ENCODE results near the gene SORCS1.

Gene SORCS1

GRCh38 chr10:107011105-107011504, 153.4 kb downstream of the SORCS1 start:
- TF ChIP-seq MYC (IDR thresholded peaks at IDR 0.05; ENCODE audit: low read depth, low read length) (no peak), POLR2A (IDR thresholded peaks at IDR 0.05; ENCODE audit: extremely low read depth, insufficient read length) (no peak), CTCF (IDR thresholded peaks at IDR 0.05; ENCODE audit: low read depth, low read length) (no peak)
- TF ChIP-seq, protein P1, sequence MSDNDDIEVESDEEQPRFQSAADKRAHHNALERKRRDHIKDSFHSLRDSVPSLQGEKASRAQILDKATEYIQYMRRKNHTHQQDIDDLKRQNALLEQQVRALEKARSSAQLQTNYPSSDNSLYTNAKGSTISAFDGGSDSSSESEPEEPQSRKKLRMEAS (IDR thresholded peaks at IDR 0.05; ENCODE audit: low read depth, low read length), result no peak
- no peak overlapping the region for H3K4me3 ChIP-seq (ENCODE audit: low read depth, low read length)
- no peak for DNase-seq (ENCODE audit: low read depth)

- TF ChIP-seq POLR2A (IDR thresholded peaks at IDR 0.05; ENCODE audit: extremely low read depth, insufficient read length) (no peak), MYC (IDR thresholded peaks at IDR 0.05; ENCODE audit: low read depth, low read length) (no peak), CTCF (IDR thresholded peaks at IDR 0.05; ENCODE audit: low read depth, low read length) (no peak)
- TF ChIP-seq, protein P1 (IDR thresholded peaks at IDR 0.05; ENCODE audit: low read depth, low read length), result no peak
- no peak for DNase-seq (ENCODE audit: low read depth)
- H3K4me3 ChIP-seq (ENCODE audit: low read depth, low read length), result no peak overlapping the region
Observed at GRCh38 chr10:107010531-107010930, 154.0 kb downstream of the SORCS1 start.

DNA sequence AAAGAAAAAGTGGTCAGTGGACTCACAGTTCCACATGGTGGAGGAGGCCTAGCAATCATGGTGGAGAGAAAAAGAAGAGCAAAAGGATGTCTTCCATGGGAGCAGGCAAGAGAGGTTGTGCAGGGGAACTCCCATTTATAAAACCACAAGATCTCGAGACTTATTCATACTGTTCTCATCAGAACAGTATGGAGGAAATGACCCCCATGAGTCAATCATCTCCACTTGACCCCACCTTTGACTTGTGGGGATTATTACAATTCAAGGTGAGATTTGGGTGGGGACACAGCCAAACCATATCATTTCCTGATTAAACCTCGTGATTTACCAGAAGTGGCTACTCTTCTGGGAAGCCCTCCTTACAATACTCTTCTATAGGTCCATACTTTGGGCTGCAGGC, 160.1 kb downstream of the SORCS1 start:
- DNase-seq (ENCODE audit: low read depth), result no peak
- TF ChIP-seq, protein P1 (IDR thresholded peaks at IDR 0.05; ENCODE audit: low read depth, low read length), result no peak
- TF ChIP-seq POLR2A (IDR thresholded peaks at IDR 0.05; ENCODE audit: extremely low read depth, insufficient read length) (no peak), MYC (IDR thresholded peaks at IDR 0.05; ENCODE audit: low read depth, low read length) (no peak), CTCF (IDR thresholded peaks at IDR 0.05; ENCODE audit: low read depth, low read length) (no peak)
- no peak overlapping the region for H3K4me3 ChIP-seq (ENCODE audit: low read depth, low read length)

DNA sequence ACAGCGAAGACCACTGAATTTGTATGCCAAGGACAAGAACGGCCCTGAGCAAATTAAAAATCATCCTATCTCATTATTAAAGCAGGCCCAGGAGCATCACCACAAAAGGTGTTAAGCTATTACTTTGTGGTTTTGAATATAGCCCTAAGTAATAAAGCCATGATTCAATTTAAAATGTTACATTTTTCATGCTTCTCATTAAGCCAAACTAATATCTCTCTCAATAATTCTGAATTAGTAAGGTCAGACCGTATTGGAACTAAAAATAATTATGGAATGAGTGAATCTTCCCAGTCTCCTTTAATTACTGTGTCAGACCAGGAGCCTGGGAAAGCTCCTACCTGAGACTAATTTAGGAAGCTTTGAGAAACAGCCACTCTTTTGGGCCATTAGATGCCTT, 162.4 kb downstream of the SORCS1 start:
- no peak for DNase-seq (ENCODE audit: low read depth)
- no peak overlapping the region for H3K4me3 ChIP-seq (ENCODE audit: low read depth, low read length)
- TF ChIP-seq, protein P1 (IDR thresholded peaks at IDR 0.05; ENCODE audit: low read depth, low read length), result no peak
- no peak for TF ChIP-seq CTCF (IDR thresholded peaks at IDR 0.05; ENCODE audit: low read depth, low read length)
- TF ChIP-seq MYC (IDR thresholded peaks at IDR 0.05; ENCODE audit: low read depth, low read length), result no peak
- no peak for TF ChIP-seq POLR2A (IDR thresholded peaks at IDR 0.05; ENCODE audit: extremely low read depth, insufficient read length)

DNA sequence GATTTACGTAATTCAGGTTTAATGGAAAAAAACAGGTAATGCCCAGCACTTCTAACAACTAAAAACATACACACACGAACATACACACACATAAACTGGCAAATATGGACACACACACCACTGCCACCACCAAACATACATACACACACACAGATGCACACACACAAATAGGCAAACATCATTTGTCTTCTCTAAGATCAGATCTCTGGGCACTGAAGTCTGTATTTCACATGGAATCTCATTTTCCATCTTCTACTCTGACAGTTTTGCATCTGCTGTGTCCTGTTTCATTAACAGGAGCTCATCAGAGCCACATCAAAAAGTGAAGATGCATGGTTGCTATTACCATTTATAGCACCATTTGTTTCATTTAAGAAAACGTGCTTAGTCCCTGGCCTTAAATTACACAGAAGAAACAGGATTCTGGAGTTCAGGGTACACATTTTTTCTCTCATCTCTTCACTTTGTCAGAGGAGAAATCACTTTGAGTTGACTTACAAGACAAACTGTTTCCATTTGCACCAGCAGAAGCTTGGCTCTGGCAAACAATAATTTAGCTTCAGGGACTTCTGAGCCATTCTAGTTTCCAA, 165.3 kb downstream of the SORCS1 start:
- TF ChIP-seq CTCF (IDR thresholded peaks at IDR 0.05; ENCODE audit: low read depth, low read length) (no peak), MYC (IDR thresholded peaks at IDR 0.05; ENCODE audit: low read depth, low read length) (no peak), POLR2A (IDR thresholded peaks at IDR 0.05; ENCODE audit: extremely low read depth, insufficient read length) (no peak)
- TF ChIP-seq, protein P1 (IDR thresholded peaks at IDR 0.05; ENCODE audit: low read depth, low read length), result no peak
- DNase-seq (ENCODE audit: low read depth), result no peak
- H3K4me3 ChIP-seq (ENCODE audit: low read depth, low read length), result no peak overlapping the region

Data from NB4 (cell line).